ENCODE measurements around the gene LRMDA. TPM values are rescaled to one million over a fixed set of nuclear protein-coding genes. Genes with fewer than 3 reads are reported as not detected.

LRMDA gene
- total RNA-seq, 6 donors from 2014 or later, result 12.8 to 185 (median 18.1) TPM

- H3K27ac ChIP-seq, result no peak overlapping the region
- ATAC-seq (ENCODE audit: low FRiP score in 2 of 2), result no peak
- H3K9me3 ChIP-seq, result no peaks in the 10 kb centered on the region
- TF ChIP-seq POLR2A (IDR thresholded peaks at IDR 0.05) (no peak), CTCF (IDR thresholded peaks at IDR 0.05) (no peak), EP300 (IDR thresholded peaks at IDR 0.05) (no peak), POLR2AphosphoS5 (IDR thresholded peaks at IDR 0.05) (no peak)
- H3K4me1 ChIP-seq, result peaks cover 0 to 9% (median 1%) of the 10 kb centered on the region in 4 donors
- H3K36me3 ChIP-seq, result no peaks in the 10 kb centered on the region
- no peaks in the 10 kb centered on the region for H3K27me3 ChIP-seq
- no peak overlapping the region for H3K4me3 ChIP-seq
- 89 to 93% methylated on average over 7 to 9 of the region's 9 CpGs for WGBS, 2 donors
- no peak for DNase-seq
Observed at GRCh38 chr10:75462865-75463264, 31.4 kb downstream of the LRMDA start.

GRCh38 chr10:75464478-75465449, 33.3 kb downstream of the LRMDA start:
- no peak overlapping the region for H3K27ac ChIP-seq
- ATAC-seq (ENCODE audit: low FRiP score in 2 of 2), result no peak

GRCh38 chr10:75465450-75465827, 34.0 kb downstream of the LRMDA start:
- Histone ChIP-seq H3K4me3 (no peak overlapping the region), H3K27ac (no peak overlapping the region), H3K27me3 (no peaks in the 10 kb centered on the region), H3K36me3 (no peaks in the 10 kb centered on the region), H3K9me3 (no peaks in the 10 kb centered on the region), H3K4me1 (peaks cover 16 to 30% (median 24%) of the 10 kb centered on the region in 4 donors)
- ATAC-seq (ENCODE audit: low FRiP score in 2 of 2) (no peak), DNase-seq (no peak)
- 81 to 85% methylated on average over 6 of the region's 6 CpGs for WGBS, 2 donors
- TF ChIP-seq POLR2A (IDR thresholded peaks at IDR 0.05), result no peak
- no peak for TF ChIP-seq EP300 (IDR thresholded peaks at IDR 0.05)
- no peak for TF ChIP-seq CTCF (IDR thresholded peaks at IDR 0.05)
- TF ChIP-seq POLR2AphosphoS5 (IDR thresholded peaks at IDR 0.05), result no peak

More at GRCh38 chr10:75464478-75465449, 33.3 kb downstream of the LRMDA start:
- no peaks in the 10 kb centered on the region for H3K36me3 ChIP-seq
- no peaks in the 10 kb centered on the region for H3K27me3 ChIP-seq
- H3K9me3 ChIP-seq, result no peaks in the 10 kb centered on the region
- H3K4me1 ChIP-seq, result peaks cover 12 to 25% (median 19%) of the 10 kb centered on the region in 4 donors
- H3K4me3 ChIP-seq, result no peak overlapping the region
- no peak for TF ChIP-seq EP300 (IDR thresholded peaks at IDR 0.05)
- TF ChIP-seq POLR2AphosphoS5 (IDR thresholded peaks at IDR 0.05), result no peak
- no peak for TF ChIP-seq CTCF (IDR thresholded peaks at IDR 0.05)
- no peak for TF ChIP-seq POLR2A (IDR thresholded peaks at IDR 0.05)
- DNase-seq, result no peak
- WGBS, 2 donors, result 70 to 72% methylated on average over 10 of the region's 10 CpGs

GRCh38 chr10:75466001-75466400, 34.6 kb downstream of the LRMDA start:
- DNase-seq (no peak), ATAC-seq (ENCODE audit: low FRiP score in 2 of 2) (no peak)
- no peak for TF ChIP-seq POLR2A (IDR thresholded peaks at IDR 0.05)
- TF ChIP-seq EP300 (IDR thresholded peaks at IDR 0.05), result no peak
- no peak for TF ChIP-seq POLR2AphosphoS5 (IDR thresholded peaks at IDR 0.05)
- no peak for TF ChIP-seq CTCF (IDR thresholded peaks at IDR 0.05)
- Histone ChIP-seq H3K27ac (no peak overlapping the region), H3K27me3 (no peaks in the 10 kb centered on the region), H3K4me3 (no peak overlapping the region), H3K4me1 (peaks cover 20 to 35% (median 30%) of the 10 kb centered on the region in 4 donors), H3K36me3 (no peaks in the 10 kb centered on the region), H3K9me3 (no peaks in the 10 kb centered on the region)
- 87 to 88% methylated on average over 4 of the region's 4 CpGs for WGBS, 2 donors
